Lung (tissue), 12 donors: ENCODE data around the gene DAAM1. TPM values are rescaled to one million over a fixed set of nuclear protein-coding genes. Genes with fewer than 3 reads are reported as not detected.

Experiments used
- ATAC-seq: fragments of 200-7000 bp; cut with Tn5 transposase; one replicate; pipeline ENCODE4 v1.9.1; 2020; ENCODE audit warnings: moderate number of reproducible peaks; ENCODE audit not compliant: insufficient read depth, low FRiP score
- DNase-seq, 3 donors: peaks; one replicate each; pipeline ENCODE4 v3.0.0-alpha.2; 2013 to 2017
- H3K27ac ChIP-seq, 2 donors: one replicate each; pipeline ENCODE4 v1.5.1; 2013; ENCODE audit warnings: mild to moderate bottlenecking in 2 of 2, moderate library complexity in 2 of 2, control low read depth in 1 of 2, inconsistent platforms in 1 of 2, low read depth in 1 of 2, low read length in 1 of 2
- H3K27me3 ChIP-seq, 3 donors: one replicate each; pipeline ENCODE4 v1.5.1; 2013; ENCODE audit warnings: low read length in 2 of 3; ENCODE audit not compliant: control insufficient read depth in 3 of 3, insufficient read depth in 3 of 3
- H3K36me3 ChIP-seq, 4 donors: one replicate each; pipeline ENCODE4 v1.5.1; 2013; ENCODE audit warnings: low read length in 4 of 4, mild to moderate bottlenecking in 1 of 4, moderate library complexity in 1 of 4; ENCODE audit not compliant: control insufficient read depth in 4 of 4, insufficient read depth in 4 of 4
- H3K4me1 ChIP-seq, 5 donors: one replicate each; pipeline ENCODE4 v1.5.1; 2013; ENCODE audit warnings: low read length in 5 of 5, mild to moderate bottlenecking in 2 of 5, moderate library complexity in 1 of 5; ENCODE audit not compliant: control insufficient read depth in 5 of 5, insufficient read depth in 5 of 5
- H3K4me3 ChIP-seq: one replicate; pipeline ENCODE4 v1.5.1; 2013; ENCODE audit warnings: mild to moderate bottlenecking, control low read depth, moderate library complexity
- H3K9ac ChIP-seq, 2 donors: one replicate each; pipeline ENCODE4 v1.5.1; 2013; ENCODE audit warnings: low read length in 2 of 2, control low read depth in 1 of 2; ENCODE audit not compliant: insufficient read depth in 1 of 2
- H3K9me3 ChIP-seq, 4 donors: one replicate each; pipeline ENCODE4 v1.5.1; 2013; ENCODE audit warnings: low read length in 3 of 4, mild to moderate bottlenecking in 1 of 4, moderate library complexity in 1 of 4; ENCODE audit not compliant: control insufficient read depth in 4 of 4, insufficient read depth in 3 of 4
- CTCF ChIP-seq: IDR thresholded peaks from 2 replicates; pipeline ENCODE4 v1.5.1; 2012; ENCODE audit warnings: mild to moderate bottlenecking; ENCODE audit errors: control extremely low read depth, extremely low read depth
- WGBS, 2 donors: extraction: QIAGEN DNeasy Blood & Tissue Kit; methylation state at CpG; one replicate each; pipeline ENCODE4 v1.1.7; 2013; 5-methylcytosine and 5-hydroxymethylcytosine counted together
- polyA plus RNA-seq, 2 donors: library from polyadenylated mRNA; stranded (reverse); fragments of 200-250 nt; gene quantifications; one replicate each; pipeline ENCODE4 v1.2.1, GENCODE V29; 2013
- total RNA-seq, 2 donors: library from RNA; depleted of rRNA in 1 of 2; stranded (reverse); fragments of >200 nt in 1 of 2; gene quantifications; one replicate each; pipeline ENCODE4 v1.2.1, GENCODE V29; 2014 to 2021
- donor health status: control.
- donor health status: control.
- donor health status: Bipolar disorder and iron deficiency.
- donor health status: healthy.
- donor health status: DM: yes; HTN: yes; CAD: no.

DAAM1 gene
- total and polyA plus RNA-seq, 4 donors = 10.3 to 84.6 (median 32.6) TPM

DNA sequence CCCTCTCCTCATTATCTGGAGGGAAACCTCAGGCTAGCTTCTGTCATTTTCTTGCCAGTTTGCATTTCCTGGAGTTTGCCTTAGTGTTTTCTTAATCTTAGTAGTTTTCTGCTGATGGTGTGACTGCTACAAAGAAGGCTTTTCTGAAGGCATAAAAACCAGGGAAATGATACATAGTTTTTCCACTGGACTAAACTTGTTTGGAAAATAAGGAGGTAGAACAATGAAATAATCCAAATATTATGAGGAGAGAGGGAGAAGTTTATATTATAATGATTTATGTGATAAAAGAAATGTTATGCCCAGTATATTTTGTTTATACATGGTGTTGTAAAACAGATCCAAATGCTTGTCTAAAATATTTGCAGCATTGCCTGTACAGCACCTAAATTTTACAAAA lies 22.2 kb downstream of the DAAM1 start:
- DNase-seq (peak in 2 of 3 donors; percentile 80 to 84), ATAC-seq (no peak)
- Histone ChIP-seq H3K4me1 (peaks cover 11 to 56% (median 26%) of the 10 kb centered on the region in 5 donors), H3K27ac (no peak overlapping the region), H3K9ac (no peak overlapping the region), H3K36me3 (peaks cover 0 to 3% (median 0%) of the 10 kb centered on the region in 4 donors), H3K27me3 (no peaks in the 10 kb centered on the region), H3K9me3 (no peaks in the 10 kb centered on the region), H3K4me3 (no peak overlapping the region)
- TF ChIP-seq CTCF = no peak

DNA sequence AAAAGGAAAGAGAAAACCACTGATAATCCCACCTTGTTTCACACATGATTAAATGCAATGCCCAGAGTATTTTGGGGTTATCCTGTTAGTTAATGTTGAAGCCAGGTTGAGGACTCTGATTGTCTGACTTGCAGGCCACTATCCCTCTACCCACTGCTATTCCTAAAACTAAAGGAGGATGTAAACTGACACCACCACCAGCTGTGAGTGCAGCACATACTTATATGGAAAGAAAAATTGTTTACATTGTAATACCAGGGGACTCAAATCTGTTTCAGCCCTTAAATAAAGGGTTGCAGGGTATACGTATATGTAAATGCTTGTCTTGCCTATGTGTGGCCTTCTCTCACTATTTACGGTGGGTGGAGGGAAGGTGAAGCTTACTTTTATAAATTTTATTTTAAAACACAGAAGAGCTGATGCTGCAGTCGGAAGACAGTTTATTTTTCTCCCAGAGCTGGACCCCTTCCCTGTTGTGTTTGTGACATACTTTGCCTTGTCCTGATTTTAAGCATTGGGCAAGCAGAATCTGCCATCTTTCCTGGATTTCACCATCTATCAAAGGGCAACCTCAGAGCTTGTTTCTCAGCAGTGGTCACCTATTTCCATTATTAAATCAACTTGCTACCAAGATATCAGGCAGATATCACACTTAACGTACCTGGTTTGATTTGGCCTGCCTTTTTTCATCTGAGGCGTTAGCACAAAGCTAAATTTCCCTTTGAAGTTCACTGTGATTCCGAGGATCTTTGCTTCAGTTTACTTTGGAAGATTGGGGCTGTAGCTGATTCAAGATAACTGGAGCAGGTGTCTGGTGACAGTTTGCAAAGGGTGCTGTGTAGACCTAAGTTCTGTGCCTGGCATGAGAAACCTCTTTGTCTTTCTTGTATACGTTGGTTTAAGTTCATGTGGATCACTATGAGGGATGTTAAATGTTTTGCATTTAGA lies 25.2 kb downstream of the DAAM1 start:
- H3K36me3 ChIP-seq = no peaks in the 10 kb centered on the region
- no peaks in the 10 kb centered on the region for H3K27me3 ChIP-seq
- 87 to 90% methylated on average over 7 of the region's 7 CpGs for WGBS, 2 donors
- H3K4me3 ChIP-seq = no peak overlapping the region
- H3K4me1 ChIP-seq = peaks cover 14 to 64% (median 28%) of the 10 kb centered on the region in 5 donors
- no peaks in the 10 kb centered on the region for H3K9me3 ChIP-seq
- no peak for ATAC-seq
- TF ChIP-seq CTCF = no peak
- H3K27ac ChIP-seq = peak overlapping the region in 1 of 2 donors; percentile 61
- no peak overlapping the region for H3K9ac ChIP-seq
- peak; percentile 61 to 83 (median 76) for DNase-seq

- WGBS, 2 donors = 66 to 79% methylated on average over 3 of the region's 3 CpGs
- ATAC-seq (no peak), DNase-seq (no peak)
- Histone ChIP-seq H3K9ac (no peak overlapping the region), H3K9me3 (no peaks in the 10 kb centered on the region), H3K27me3 (no peaks in the 10 kb centered on the region), H3K4me3 (no peak overlapping the region), H3K27ac (no peak overlapping the region), H3K4me1 (peaks cover 14 to 62% (median 28%) of the 10 kb centered on the region in 5 donors), H3K36me3 (no peaks in the 10 kb centered on the region)
- no peak for TF ChIP-seq CTCF
Observed at GRCh38 chr14:59214702-59215302, 26.3 kb downstream of the DAAM1 start.
